ENCODE results near the gene TRAPPC11. TPM values are rescaled to one million over a fixed set of nuclear protein-coding genes. Genes with fewer than 3 reads are reported as not detected.

TRAPPC11 gene
- total and polyA plus RNA-seq, 2 of the 13 experiments (the other 11 are each of a cell fraction or from before 2014, with no cell fraction given), result 18.0 to 23.2 TPM

- TF ChIP-seq ZZZ3 (CRISPR knock-in tag; IDR thresholded peaks at IDR 0.05; ENCODE audit: borderline replicate concordance), result no peak
- no peak for TF ChIP-seq ZNF326 (CRISPR knock-in tag; IDR thresholded peaks at IDR 0.05; ENCODE audit: borderline replicate concordance)
- no peak for TF ChIP-seq ZNF234 (CRISPR knock-in tag; conservative IDR thresholded peaks at IDR 0.05)
- TF ChIP-seq, protein P1, sequence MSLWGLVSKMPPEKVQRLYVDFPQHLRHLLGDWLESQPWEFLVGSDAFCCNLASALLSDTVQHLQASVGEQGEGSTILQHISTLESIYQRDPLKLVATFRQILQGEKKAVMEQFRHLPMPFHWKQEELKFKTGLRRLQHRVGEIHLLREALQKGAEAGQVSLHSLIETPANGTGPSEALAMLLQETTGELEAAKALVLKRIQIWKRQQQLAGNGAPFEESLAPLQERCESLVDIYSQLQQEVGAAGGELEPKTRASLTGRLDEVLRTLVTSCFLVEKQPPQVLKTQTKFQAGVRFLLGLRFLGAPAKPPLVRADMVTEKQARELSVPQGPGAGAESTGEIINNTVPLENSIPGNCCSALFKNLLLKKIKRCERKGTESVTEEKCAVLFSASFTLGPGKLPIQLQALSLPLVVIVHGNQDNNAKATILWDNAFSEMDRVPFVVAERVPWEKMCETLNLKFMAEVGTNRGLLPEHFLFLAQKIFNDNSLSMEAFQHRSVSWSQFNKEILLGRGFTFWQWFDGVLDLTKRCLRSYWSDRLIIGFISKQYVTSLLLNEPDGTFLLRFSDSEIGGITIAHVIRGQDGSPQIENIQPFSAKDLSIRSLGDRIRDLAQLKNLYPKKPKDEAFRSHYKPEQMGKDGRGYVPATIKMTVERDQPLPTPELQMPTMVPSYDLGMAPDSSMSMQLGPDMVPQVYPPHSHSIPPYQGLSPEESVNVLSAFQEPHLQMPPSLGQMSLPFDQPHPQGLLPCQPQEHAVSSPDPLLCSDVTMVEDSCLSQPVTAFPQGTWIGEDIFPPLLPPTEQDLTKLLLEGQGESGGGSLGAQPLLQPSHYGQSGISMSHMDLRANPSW (CRISPR knock-in tag; IDR thresholded peaks at IDR 0.05; ENCODE audit: borderline replicate concordance), result no peak
- peak; percentile 58; the same call in 1 of the 2 replicates for TF ChIP-seq KDM6A (CRISPR knock-in tag; IDR thresholded peaks at IDR 0.05; ENCODE audit: low read depth)
- peak; percentile 15; the same call in 1 of the 2 replicates for TF ChIP-seq ELF3 (CRISPR knock-in tag; IDR thresholded peaks at IDR 0.05)
- no peak for TF ChIP-seq TCF7 (IDR thresholded peaks at IDR 0.05; ENCODE audit: low read depth)
- no peak for TF ChIP-seq AHR (CRISPR knock-in tag; IDR thresholded peaks at IDR 0.05)
- no peak for TF ChIP-seq ZNF3 (CRISPR knock-in tag; IDR thresholded peaks at IDR 0.05)
- TF ChIP-seq ISX (CRISPR knock-in tag; conservative IDR thresholded peaks at IDR 0.05), result no peak
- TF ChIP-seq ZNF780A (CRISPR knock-in tag; IDR thresholded peaks at IDR 0.05), result no peak
- TF ChIP-seq DPF2 (CRISPR knock-in tag; IDR thresholded peaks at IDR 0.05; ENCODE audit: borderline replicate concordance, low read depth), result peak; percentile 73; the same call in 1 of the 2 replicates
- peak; percentile 74 for TF ChIP-seq STAG1 (CRISPR knock-in tag; IDR thresholded peaks at IDR 0.05)
- TF ChIP-seq, protein P2, sequence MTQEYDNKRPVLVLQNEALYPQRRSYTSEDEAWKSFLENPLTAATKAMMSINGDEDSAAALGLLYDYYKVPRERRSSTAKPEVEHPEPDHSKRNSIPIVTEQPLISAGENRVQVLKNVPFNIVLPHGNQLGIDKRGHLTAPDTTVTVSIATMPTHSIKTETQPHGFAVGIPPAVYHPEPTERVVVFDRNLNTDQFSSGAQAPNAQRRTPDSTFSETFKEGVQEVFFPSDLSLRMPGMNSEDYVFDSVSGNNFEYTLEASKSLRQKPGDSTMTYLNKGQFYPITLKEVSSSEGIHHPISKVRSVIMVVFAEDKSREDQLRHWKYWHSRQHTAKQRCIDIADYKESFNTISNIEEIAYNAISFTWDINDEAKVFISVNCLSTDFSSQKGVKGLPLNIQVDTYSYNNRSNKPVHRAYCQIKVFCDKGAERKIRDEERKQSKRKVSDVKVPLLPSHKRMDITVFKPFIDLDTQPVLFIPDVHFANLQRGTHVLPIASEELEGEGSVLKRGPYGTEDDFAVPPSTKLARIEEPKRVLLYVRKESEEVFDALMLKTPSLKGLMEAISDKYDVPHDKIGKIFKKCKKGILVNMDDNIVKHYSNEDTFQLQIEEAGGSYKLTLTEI (CRISPR knock-in tag; conservative IDR thresholded peaks at IDR 0.05), result no peak
- no peak for TF ChIP-seq ZNF737 (CRISPR knock-in tag; IDR thresholded peaks at IDR 0.05; ENCODE audit: borderline replicate concordance)
- TF ChIP-seq ZNF543 (CRISPR knock-in tag; IDR thresholded peaks at IDR 0.05), result no peak
- TF ChIP-seq, protein P3, sequence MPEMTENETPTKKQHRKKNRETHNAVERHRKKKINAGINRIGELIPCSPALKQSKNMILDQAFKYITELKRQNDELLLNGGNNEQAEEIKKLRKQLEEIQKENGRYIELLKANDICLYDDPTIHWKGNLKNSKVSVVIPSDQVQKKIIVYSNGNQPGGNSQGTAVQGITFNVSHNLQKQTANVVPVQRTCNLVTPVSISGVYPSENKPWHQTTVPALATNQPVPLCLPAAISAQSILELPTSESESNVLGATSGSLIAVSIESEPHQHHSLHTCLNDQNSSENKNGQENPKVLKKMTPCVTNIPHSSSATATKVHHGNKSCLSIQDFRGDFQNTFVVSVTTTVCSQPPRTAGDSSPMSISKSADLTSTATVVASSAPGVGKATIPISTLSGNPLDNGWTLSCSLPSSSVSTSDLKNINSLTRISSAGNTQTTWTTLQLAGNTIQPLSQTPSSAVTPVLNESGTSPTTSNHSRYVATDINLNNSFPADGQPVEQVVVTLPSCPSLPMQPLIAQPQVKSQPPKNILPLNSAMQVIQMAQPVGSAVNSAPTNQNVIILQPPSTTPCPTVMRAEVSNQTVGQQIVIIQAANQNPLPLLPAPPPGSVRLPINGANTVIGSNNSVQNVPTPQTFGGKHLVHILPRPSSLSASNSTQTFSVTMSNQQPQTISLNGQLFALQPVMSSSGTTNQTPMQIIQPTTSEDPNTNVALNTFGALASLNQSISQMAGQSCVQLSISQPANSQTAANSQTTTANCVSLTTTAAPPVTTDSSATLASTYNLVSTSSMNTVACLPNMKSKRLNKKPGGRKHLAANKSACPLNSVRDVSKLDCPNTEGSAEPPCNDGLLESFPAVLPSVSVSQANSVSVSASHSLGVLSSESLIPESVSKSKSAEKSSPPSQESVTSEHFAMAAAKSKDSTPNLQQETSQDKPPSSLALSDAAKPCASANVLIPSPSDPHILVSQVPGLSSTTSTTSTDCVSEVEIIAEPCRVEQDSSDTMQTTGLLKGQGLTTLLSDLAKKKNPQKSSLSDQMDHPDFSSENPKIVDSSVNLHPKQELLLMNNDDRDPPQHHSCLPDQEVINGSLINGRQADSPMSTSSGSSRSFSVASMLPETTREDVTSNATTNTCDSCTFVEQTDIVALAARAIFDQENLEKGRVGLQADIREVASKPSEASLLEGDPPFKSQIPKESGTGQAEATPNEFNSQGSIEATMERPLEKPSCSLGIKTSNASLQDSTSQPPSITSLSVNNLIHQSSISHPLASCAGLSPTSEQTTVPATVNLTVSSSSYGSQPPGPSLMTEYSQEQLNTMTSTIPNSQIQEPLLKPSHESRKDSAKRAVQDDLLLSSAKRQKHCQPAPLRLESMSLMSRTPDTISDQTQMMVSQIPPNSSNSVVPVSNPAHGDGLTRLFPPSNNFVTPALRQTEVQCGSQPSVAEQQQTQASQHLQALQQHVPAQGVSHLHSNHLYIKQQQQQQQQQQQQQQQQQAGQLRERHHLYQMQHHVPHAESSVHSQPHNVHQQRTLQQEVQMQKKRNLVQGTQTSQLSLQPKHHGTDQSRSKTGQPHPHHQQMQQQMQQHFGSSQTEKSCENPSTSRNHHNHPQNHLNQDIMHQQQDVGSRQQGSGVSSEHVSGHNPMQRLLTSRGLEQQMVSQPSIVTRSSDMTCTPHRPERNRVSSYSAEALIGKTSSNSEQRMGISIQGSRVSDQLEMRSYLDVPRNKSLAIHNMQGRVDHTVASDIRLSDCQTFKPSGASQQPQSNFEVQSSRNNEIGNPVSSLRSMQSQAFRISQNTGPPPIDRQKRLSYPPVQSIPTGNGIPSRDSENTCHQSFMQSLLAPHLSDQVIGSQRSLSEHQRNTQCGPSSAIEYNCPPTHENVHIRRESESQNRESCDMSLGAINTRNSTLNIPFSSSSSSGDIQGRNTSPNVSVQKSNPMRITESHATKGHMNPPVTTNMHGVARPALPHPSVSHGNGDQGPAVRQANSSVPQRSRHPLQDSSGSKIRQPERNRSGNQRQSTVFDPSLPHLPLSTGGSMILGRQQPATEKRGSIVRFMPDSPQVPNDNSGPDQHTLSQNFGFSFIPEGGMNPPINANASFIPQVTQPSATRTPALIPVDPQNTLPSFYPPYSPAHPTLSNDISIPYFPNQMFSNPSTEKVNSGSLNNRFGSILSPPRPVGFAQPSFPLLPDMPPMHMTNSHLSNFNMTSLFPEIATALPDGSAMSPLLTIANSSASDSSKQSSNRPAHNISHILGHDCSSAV (CRISPR knock-in tag; IDR thresholded peaks at IDR 0.05; ENCODE audit: borderline replicate concordance), result no peak
These were observed 62.4 kb downstream of the TRAPPC11 start (continued) for GRCh38 chr4:183721207-183722081.
